ENCODE data around the gene ERG.

DNA sequence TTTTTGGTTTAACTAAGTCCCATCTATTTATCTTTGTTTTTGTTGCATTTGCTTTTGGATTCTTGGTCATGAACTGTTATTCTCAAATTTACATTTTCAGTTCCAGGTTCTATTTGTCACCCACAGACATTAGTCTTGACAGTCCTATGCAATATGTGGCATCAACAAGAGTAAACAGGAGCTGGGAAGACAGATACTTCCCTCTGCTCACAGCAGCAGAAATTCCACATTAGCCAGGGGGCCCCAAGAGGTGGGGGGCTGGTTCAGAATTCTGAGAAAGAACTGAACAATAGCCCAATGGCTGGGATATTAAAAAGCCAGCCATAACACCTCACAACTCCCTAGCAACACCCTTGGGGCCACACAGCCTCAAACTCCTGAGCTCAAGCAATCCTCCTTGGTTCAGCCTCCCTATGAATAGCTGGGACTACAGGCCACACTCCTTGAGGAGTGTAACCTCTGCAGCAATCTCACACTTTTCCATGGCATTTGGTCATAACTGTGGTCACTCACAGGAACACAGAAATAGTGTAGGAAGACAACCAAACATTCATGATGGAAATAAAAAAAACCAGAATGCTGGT, 67.8 kb downstream of the ERG start:
- TF ChIP-seq, protein P1, sequence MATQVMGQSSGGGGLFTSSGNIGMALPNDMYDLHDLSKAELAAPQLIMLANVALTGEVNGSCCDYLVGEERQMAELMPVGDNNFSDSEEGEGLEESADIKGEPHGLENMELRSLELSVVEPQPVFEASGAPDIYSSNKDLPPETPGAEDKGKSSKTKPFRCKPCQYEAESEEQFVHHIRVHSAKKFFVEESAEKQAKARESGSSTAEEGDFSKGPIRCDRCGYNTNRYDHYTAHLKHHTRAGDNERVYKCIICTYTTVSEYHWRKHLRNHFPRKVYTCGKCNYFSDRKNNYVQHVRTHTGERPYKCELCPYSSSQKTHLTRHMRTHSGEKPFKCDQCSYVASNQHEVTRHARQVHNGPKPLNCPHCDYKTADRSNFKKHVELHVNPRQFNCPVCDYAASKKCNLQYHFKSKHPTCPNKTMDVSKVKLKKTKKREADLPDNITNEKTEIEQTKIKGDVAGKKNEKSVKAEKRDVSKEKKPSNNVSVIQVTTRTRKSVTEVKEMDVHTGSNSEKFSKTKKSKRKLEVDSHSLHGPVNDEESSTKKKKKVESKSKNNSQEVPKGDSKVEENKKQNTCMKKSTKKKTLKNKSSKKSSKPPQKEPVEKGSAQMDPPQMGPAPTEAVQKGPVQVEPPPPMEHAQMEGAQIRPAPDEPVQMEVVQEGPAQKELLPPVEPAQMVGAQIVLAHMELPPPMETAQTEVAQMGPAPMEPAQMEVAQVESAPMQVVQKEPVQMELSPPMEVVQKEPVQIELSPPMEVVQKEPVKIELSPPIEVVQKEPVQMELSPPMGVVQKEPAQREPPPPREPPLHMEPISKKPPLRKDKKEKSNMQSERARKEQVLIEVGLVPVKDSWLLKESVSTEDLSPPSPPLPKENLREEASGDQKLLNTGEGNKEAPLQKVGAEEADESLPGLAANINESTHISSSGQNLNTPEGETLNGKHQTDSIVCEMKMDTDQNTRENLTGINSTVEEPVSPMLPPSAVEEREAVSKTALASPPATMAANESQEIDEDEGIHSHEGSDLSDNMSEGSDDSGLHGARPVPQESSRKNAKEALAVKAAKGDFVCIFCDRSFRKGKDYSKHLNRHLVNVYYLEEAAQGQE (IDR thresholded peaks at IDR 0.05; ENCODE audit: unreplicated experiment): no peak
- TF ChIP-seq, protein P2, sequence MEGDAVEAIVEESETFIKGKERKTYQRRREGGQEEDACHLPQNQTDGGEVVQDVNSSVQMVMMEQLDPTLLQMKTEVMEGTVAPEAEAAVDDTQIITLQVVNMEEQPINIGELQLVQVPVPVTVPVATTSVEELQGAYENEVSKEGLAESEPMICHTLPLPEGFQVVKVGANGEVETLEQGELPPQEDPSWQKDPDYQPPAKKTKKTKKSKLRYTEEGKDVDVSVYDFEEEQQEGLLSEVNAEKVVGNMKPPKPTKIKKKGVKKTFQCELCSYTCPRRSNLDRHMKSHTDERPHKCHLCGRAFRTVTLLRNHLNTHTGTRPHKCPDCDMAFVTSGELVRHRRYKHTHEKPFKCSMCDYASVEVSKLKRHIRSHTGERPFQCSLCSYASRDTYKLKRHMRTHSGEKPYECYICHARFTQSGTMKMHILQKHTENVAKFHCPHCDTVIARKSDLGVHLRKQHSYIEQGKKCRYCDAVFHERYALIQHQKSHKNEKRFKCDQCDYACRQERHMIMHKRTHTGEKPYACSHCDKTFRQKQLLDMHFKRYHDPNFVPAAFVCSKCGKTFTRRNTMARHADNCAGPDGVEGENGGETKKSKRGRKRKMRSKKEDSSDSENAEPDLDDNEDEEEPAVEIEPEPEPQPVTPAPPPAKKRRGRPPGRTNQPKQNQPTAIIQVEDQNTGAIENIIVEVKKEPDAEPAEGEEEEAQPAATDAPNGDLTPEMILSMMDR (conservative IDR thresholded peaks at IDR 0.05; ENCODE audit: low read depth in 2 of 2): no peak
